Gastrocnemius medialis (tissue), 4 donors: ENCODE measurements around the gene ZNF322.

Experiments used
- CTCF ChIP-seq, 5 experiments: fragments of 450-650 bp in 3 of 5; fragments of 200-600 bp in 2 of 5; sonication (generic) in 2 of 5; IDR thresholded peaks in 4 of 5; conservative IDR thresholded peaks in 1 of 5; 1 replicate in 4 of 5; 2 replicates in 1 of 5; pipeline ENCODE4 v1.5.1; 2016 to 2019; ENCODE audit warnings: antibody characterized with exemption in 5 of 5, mild to moderate bottlenecking in 3 of 5, moderate library complexity in 3 of 5
- POLR2A ChIP-seq, 2 donors: fragments of 450-650 bp; IDR thresholded peaks; one replicate each; pipeline ENCODE4 v1.6.1; 2017; ENCODE audit warnings: antibody characterized with exemption in 2 of 2, mild to moderate bottlenecking in 2 of 2, moderate library complexity in 2 of 2

- TF ChIP-seq POLR2A (IDR thresholded peaks at IDR 0.05) (no peak), CTCF (IDR thresholded peaks at IDR 0.05 in 4 of 5, conservative IDR thresholded peaks at IDR 0.05 in 1 of 5) (no peak)
Observed at GRCh38 chr6:26613689-26614683, 45.6 kb downstream of the ZNF322 start.
